H9 (cell line): ENCODE measurements around the gene TM9SF2. TPM values are rescaled to one million over a fixed set of nuclear protein-coding genes. Genes with fewer than 3 reads are reported as not detected.

Experiments used
- DNase-seq: peaks from one replicate; pipeline ENCODE4 v3.0.0-alpha.2; 2017
- H2AFZ ChIP-seq: one replicate; pipeline ENCODE4 v1.6.1; 2013; ENCODE audit warnings: mild to moderate bottlenecking, low read length, control low read depth, moderate library complexity
- H2AK5ac ChIP-seq: 2 replicates; pipeline ENCODE4 v1.6.1; 2013; ENCODE audit warnings: low read length, control low read depth, mixed read lengths; ENCODE audit not compliant: insufficient read length
- H2BK120ac ChIP-seq: one replicate; pipeline ENCODE4 v1.6.1; 2013; ENCODE audit warnings: low read depth, mild to moderate bottlenecking, low read length, control low read depth, inconsistent platforms; ENCODE audit not compliant: poor library complexity, severe bottlenecking
- H2BK12ac ChIP-seq: 2 replicates; pipeline ENCODE4 v1.6.1; 2013; ENCODE audit warnings: low read length, control low read depth, mixed read lengths, low read depth; ENCODE audit not compliant: insufficient read length
- H2BK15ac ChIP-seq: 2 replicates; pipeline ENCODE4 v1.6.1; 2013; ENCODE audit warnings: low read depth, low read length, control low read depth
- H2BK20ac ChIP-seq: one replicate; pipeline ENCODE4 v1.6.1; 2013; ENCODE audit warnings: low read depth, mild to moderate bottlenecking, low read length, control low read depth, inconsistent platforms; ENCODE audit not compliant: poor library complexity, severe bottlenecking
- H2BK5ac ChIP-seq: 2 replicates; pipeline ENCODE4 v1.6.1; 2013; ENCODE audit warnings: low read length, control low read depth, mixed read lengths; ENCODE audit not compliant: insufficient read length
- H3K14ac ChIP-seq: 2 replicates; pipeline ENCODE4 v1.6.1; 2013; ENCODE audit warnings: low read length, control low read depth; ENCODE audit not compliant: insufficient read depth
- H3K18ac ChIP-seq: 2 replicates; pipeline ENCODE4 v1.6.1; 2013; ENCODE audit warnings: low read depth, mild to moderate bottlenecking, mixed read lengths, low read length, control low read depth; ENCODE audit not compliant: insufficient read length
- H3K23ac ChIP-seq: 2 replicates; pipeline ENCODE4 v1.6.1; 2013; ENCODE audit warnings: low read length, control low read depth, mixed read lengths, low read depth; ENCODE audit not compliant: insufficient read length
- H3K23me2 ChIP-seq: 2 replicates; pipeline ENCODE4 v1.6.1; 2013; ENCODE audit warnings: low read depth, mild to moderate bottlenecking, mixed read lengths, low read length, control low read depth; ENCODE audit not compliant: insufficient read length, poor library complexity, severe bottlenecking
- H3K27ac ChIP-seq: 2 replicates; pipeline ENCODE4 v1.5.1; 2013; ENCODE audit warnings: low read length, control low read depth, mixed read lengths, low read depth; ENCODE audit not compliant: insufficient read length
- H3K27me3 ChIP-seq: 2 replicates; pipeline ENCODE4 v1.6.1; 2013; ENCODE audit warnings: low read length, control low read depth, inconsistent platforms; ENCODE audit not compliant: insufficient read depth
- H3K4ac ChIP-seq: 2 replicates; pipeline ENCODE4 v1.6.1; 2013; ENCODE audit warnings: low read depth, mild to moderate bottlenecking, control low read depth, inconsistent platforms, low read length, moderate library complexity
- H3K4me1 ChIP-seq: 2 replicates; pipeline ENCODE4 v1.6.1; 2013; ENCODE audit warnings: low read length, control low read depth, inconsistent platforms; ENCODE audit not compliant: insufficient read depth
- H3K4me2 ChIP-seq: 2 replicates; pipeline ENCODE4 v1.6.1; 2013; ENCODE audit warnings: low read length, control low read depth, mixed read lengths; ENCODE audit not compliant: insufficient read length, insufficient read depth
- H3K56ac ChIP-seq: 2 replicates; pipeline ENCODE4 v1.6.1; 2013; ENCODE audit warnings: low read depth, mild to moderate bottlenecking, mixed read lengths, low read length, control low read depth; ENCODE audit not compliant: insufficient read length
- H3K79me1 ChIP-seq: 2 replicates; pipeline ENCODE4 v1.6.1; 2013; ENCODE audit warnings: low read depth, mild to moderate bottlenecking, moderate library complexity, low read length, control low read depth, inconsistent platforms; ENCODE audit not compliant: insufficient read depth, poor library complexity, severe bottlenecking
- H3K79me2 ChIP-seq: 2 replicates; pipeline ENCODE4 v1.6.1; 2013; ENCODE audit warnings: low read length, control low read depth, inconsistent platforms; ENCODE audit not compliant: insufficient read depth
- H3K9ac ChIP-seq: 2 replicates; pipeline ENCODE4 v1.6.1; 2013; ENCODE audit warnings: low read length, control low read depth, mixed read lengths; ENCODE audit not compliant: insufficient read length; ENCODE audit errors: extremely low read depth
- H3K9me3 ChIP-seq: one replicate; pipeline ENCODE4 v1.6.1; 2013; ENCODE audit warnings: low read depth, low read length, inconsistent platforms; ENCODE audit not compliant: control insufficient read depth
- H3T11ph ChIP-seq: one replicate; pipeline ENCODE4 v1.6.1; 2013; ENCODE audit warnings: mild to moderate bottlenecking, low read length, control low read depth, inconsistent platforms
- H4K20me1 ChIP-seq: one replicate; pipeline ENCODE4 v1.6.1; 2013; ENCODE audit not compliant: control insufficient read depth, insufficient read length, insufficient read depth
- H4K5ac ChIP-seq: 2 replicates; pipeline ENCODE4 v1.6.1; 2013; ENCODE audit warnings: low read depth, mild to moderate bottlenecking, mixed read lengths, low read length, control low read depth; ENCODE audit not compliant: insufficient read length
- H4K8ac ChIP-seq: replicated peaks from 2 replicates; pipeline ENCODE4 v1.6.1; 2013; ENCODE audit warnings: low read length, control low read depth, mixed read lengths, low read depth; ENCODE audit not compliant: insufficient read length
- H4K91ac ChIP-seq: 2 replicates; pipeline ENCODE4 v1.6.1; 2013; ENCODE audit warnings: low read depth, mild to moderate bottlenecking, moderate library complexity, mixed read lengths, low read length, control low read depth; ENCODE audit not compliant: insufficient read length
- H3K27ac Mint-ChIP-seq, 3 experiments: 2 replicates in 2 of 3; 3 replicates in 1 of 3; pipeline ENCODE4 v1.8.0; 2020 to 2021; ENCODE audit warnings: mixed read lengths in 3 of 3, mild to moderate bottlenecking in 1 of 3, moderate library complexity in 1 of 3
- H3K27me3 Mint-ChIP-seq: 2 replicates; pipeline ENCODE4 v1.8.0; 2021; ENCODE audit warnings: low read depth, mild to moderate bottlenecking, moderate library complexity, mixed read lengths
- H3K36me3 Mint-ChIP-seq, 3 experiments: 2 replicates in 2 of 3; 3 replicates in 1 of 3; pipeline ENCODE4 v1.8.0; 2020 to 2021; ENCODE audit warnings: low read depth in 3 of 3, mixed read lengths in 3 of 3; ENCODE audit not compliant: insufficient read depth in 1 of 3
- H3K4me1 Mint-ChIP-seq, 2 experiments: 2 replicates each; pipeline ENCODE4 v1.8.0; 2020; ENCODE audit warnings: mixed read lengths in 2 of 2
- H3K4me3 Mint-ChIP-seq, 2 experiments: 2 replicates in 1 of 2; 3 replicates in 1 of 2; pipeline ENCODE4 v1.8.0; 2020 to 2021; ENCODE audit warnings: mild to moderate bottlenecking in 2 of 2, mixed read lengths in 2 of 2, moderate library complexity in 1 of 2
- H3K9me3 Mint-ChIP-seq, 2 experiments: 2 replicates in 1 of 2; 3 replicates in 1 of 2; pipeline ENCODE4 v1.8.0; 2020; ENCODE audit warnings: mild to moderate bottlenecking in 2 of 2, mixed read lengths in 2 of 2, moderate library complexity in 1 of 2
- CTCF ChIP-seq: fragments of 200-600 bp; sonication (generic); conservative IDR thresholded peaks from 3 replicates; pipeline ENCODE4 v1.8.0; 2021; ENCODE audit warnings: antibody characterized with exemption, mild to moderate bottlenecking
- WGBS: extraction: QIAGEN DNeasy Blood & Tissue Kit; methylation state at CpG from one replicate; pipeline ENCODE4 v1.1.7; 2013; ENCODE audit warnings: missing lambda C conversion rate, low lambda C conversion rate, mixed read lengths; ENCODE audit not compliant: insufficient read length; ENCODE audit errors: extremely low coverage; 5-methylcytosine and 5-hydroxymethylcytosine counted together
- total RNA-seq: library from RNA; stranded (reverse); gene quantifications from 2 replicates; pipeline ENCODE4 v1.2.1, GENCODE V29; 2021

The TM9SF2 gene
- total RNA-seq, 1 experiment from 2014 or later = 86.1 TPM

- no peak overlapping the region for H3K4me2 ChIP-seq
- DNase-seq = no peak
- H3K56ac ChIP-seq = no peak overlapping the region
- H2BK5ac ChIP-seq = no peak overlapping the region
- H2BK15ac ChIP-seq = no peak overlapping the region
- H3K18ac ChIP-seq = no peak overlapping the region
- H3K9ac ChIP-seq = no peak overlapping the region
- H3K27me3 ChIP-seq = no peaks in the 10 kb centered on the region
- no peaks in the 10 kb centered on the region for H3K9me3 Mint-ChIP-seq
- H3K79me1 ChIP-seq = no peaks in the 10 kb centered on the region
- no peak overlapping the region for H3T11ph ChIP-seq
- no peak overlapping the region for H3K4ac ChIP-seq
- H3K27ac ChIP-seq = no peak overlapping the region
- H2BK20ac ChIP-seq = no peak overlapping the region
- no peak overlapping the region for H3K27ac Mint-ChIP-seq
- no peak overlapping the region for H3K14ac ChIP-seq
- no peak overlapping the region for H2AK5ac ChIP-seq
- no peak overlapping the region for H2BK12ac ChIP-seq
- H4K20me1 ChIP-seq = no peaks in the 10 kb centered on the region
- peaks cover 0 to 6% of the 10 kb centered on the region in 2 experiments; a peak in 1 of 4 replicates for H3K4me1 Mint-ChIP-seq
- no peak overlapping the region for H3K23ac ChIP-seq
- H4K5ac ChIP-seq = no peak overlapping the region
- H3K4me3 Mint-ChIP-seq = no peak overlapping the region
- no peaks in the 10 kb centered on the region for H3K9me3 ChIP-seq
- TF ChIP-seq CTCF = no peak
- no peaks in the 10 kb centered on the region for H3K79me2 ChIP-seq
- H3K36me3 Mint-ChIP-seq = peaks cover 9 to 54% (median 52%) of the 10 kb centered on the region in 3 experiments; a peak in 6 of 7 replicates
- no peaks in the 10 kb centered on the region for H3K23me2 ChIP-seq
- H2BK120ac ChIP-seq = no peak overlapping the region
- H2AFZ ChIP-seq = no peak overlapping the region
- no peaks in the 10 kb centered on the region for H3K4me1 ChIP-seq
- no peaks in the 10 kb centered on the region for H3K27me3 Mint-ChIP-seq
- no peak overlapping the region for H4K91ac ChIP-seq
- WGBS = no CpG with 5 or more reads among the region's 2 CpGs
- no peak overlapping the region for H4K8ac ChIP-seq
Measured at GRCh38 chr13:99559560-99559959, 58.3 kb downstream of the TM9SF2 start.
